HepG2 (cell line): ENCODE data around the gene IL11RA. TPM values are rescaled to one million over a fixed set of nuclear protein-coding genes. Genes with fewer than 3 reads are reported as not detected.

ENCODE experiments used
- EED ChIP-seq: sonication (generic); formaldehyde crosslinking; IDR thresholded peaks from 2 replicates; pipeline ENCODE4 v1.5.0; 2020; ENCODE audit warnings: mild to moderate bottlenecking, missing genetic modification reagents
- EHMT2 ChIP-seq: fragments of 200-600 bp; sonication (generic); IDR thresholded peaks from 2 replicates; pipeline ENCODE4 v1.7.0; 2017; ENCODE audit warnings: antibody characterized with exemption, low read depth, low read length, borderline replicate concordance
- FLYWCH1 ChIP-seq: sonication (generic); formaldehyde crosslinking; IDR thresholded peaks from 2 replicates; pipeline ENCODE4 v1.8.1; 2023; ENCODE audit warnings: mild to moderate bottlenecking, missing genetic modification reagents
- FOXA1 ChIP-seq, 2 experiments: fragments of 450-650 bp in 1 of 2; sonication (generic) in 1 of 2; formaldehyde crosslinking in 1 of 2; IDR thresholded peaks; 2 replicates each; pipeline versions ENCODE4 v1.4.0 to v1.6.1; 2016 to 2020; ENCODE audit warnings: missing genetic modification reagents in 1 of 2
- GABPA ChIP-seq, 2 experiments: IDR thresholded peaks; 2 replicates each; pipeline ENCODE4 v1.6.1; 2011 to 2016; ENCODE audit warnings: low read depth in 2 of 2, low read length in 1 of 2, missing biosample characterization in 1 of 2, missing genetic modification characterization in 1 of 2
- GATAD2A ChIP-seq: IDR thresholded peaks from 2 replicates; pipeline ENCODE4 v1.6.1; 2016
- IRF1 ChIP-seq: sonication (generic); formaldehyde crosslinking; IDR thresholded peaks from 2 replicates; pipeline ENCODE4 v1.4.0; 2020; ENCODE audit warnings: low read depth, mild to moderate bottlenecking, missing genetic modification reagents
- NR2C2 ChIP-seq: sonication (generic); formaldehyde crosslinking; IDR thresholded peaks from 2 replicates; pipeline ENCODE4 v1.4.0; 2020; ENCODE audit warnings: missing genetic modification reagents, mild to moderate bottlenecking, moderate library complexity, borderline replicate concordance
- PCBP1 ChIP-seq: fragments of 200-400 bp; formaldehyde crosslinking; IDR thresholded peaks from 2 replicates; pipeline ENCODE4 v1.6.1; 2017; ENCODE audit warnings: mild to moderate bottlenecking, low read depth, low read length, borderline replicate concordance
- PLRG1 ChIP-seq: fragments of 450-650 bp; conservative IDR thresholded peaks from 2 replicates; pipeline ENCODE4 v1.6.1; 2016
- SMAD3 ChIP-seq: sonication (generic); formaldehyde crosslinking; IDR thresholded peaks from 2 replicates; pipeline ENCODE4 v1.4.0; 2020; ENCODE audit warnings: missing genetic modification reagents
- SOX13 ChIP-seq, 3 experiments: fragments of 450-650 bp in 1 of 3; sonication (generic) in 1 of 3; formaldehyde crosslinking in 1 of 3; IDR thresholded peaks in 2 of 3; conservative IDR thresholded peaks in 1 of 3; 2 replicates each; pipeline versions ENCODE4 v1.5.0 to v1.6.1; 2016 to 2020; ENCODE audit warnings: antibody characterized with exemption in 1 of 3, mild to moderate bottlenecking in 1 of 3, missing compliant biosample characterization in 1 of 3, missing genetic modification reagents in 1 of 3, moderate library complexity in 1 of 3
- ZBTB4 ChIP-seq: sonication (generic); formaldehyde crosslinking; IDR thresholded peaks from 2 replicates; pipeline ENCODE4 v1.4.0; 2020; ENCODE audit warnings: missing genetic modification reagents, mild to moderate bottlenecking, borderline replicate concordance
- ZNF318 ChIP-seq: sonication (generic); formaldehyde crosslinking; IDR thresholded peaks from 2 replicates; pipeline ENCODE4 v1.4.0; 2020; ENCODE audit warnings: mild to moderate bottlenecking, missing genetic modification reagents
- ZNF326 ChIP-seq: sonication (generic); formaldehyde crosslinking; IDR thresholded peaks from 2 replicates; pipeline ENCODE4 v1.4.0; 2020; ENCODE audit warnings: missing genetic modification reagents, borderline replicate concordance
- ZNF335 ChIP-seq: sonication (generic); formaldehyde crosslinking; IDR thresholded peaks from 2 replicates; pipeline ENCODE4 v1.4.0; 2020; ENCODE audit warnings: missing genetic modification reagents
- polyA plus RNA-seq, 8 experiments: library from polyadenylated mRNA; depleted of rRNA in 3 of 8; stranded (reverse) in 7 of 8; unstranded in 1 of 8; fragments of >200 nt; fragmentation: Illumina TruSeq in 4 of 8; extraction: Trizol in 4 of 8; gene quantifications; 2 replicates each; pipeline versions ENCODE4 v1.2.1 to v1.2.3, GENCODE V29; 2011 to 2016; ENCODE audit warnings: low read depth in 4 of 8, missing spikeins in 1 of 8, mixed read lengths in 1 of 8; ENCODE audit not compliant: insufficient read depth in 1 of 8
- total RNA-seq, 5 experiments: library from RNA; depleted of rRNA; stranded (reverse); fragments of >200 nt; fragmentation: Illumina TruSeq; extraction: Trizol; gene quantifications; 2 replicates each; pipeline ENCODE4 v1.2.3, GENCODE V29; 2016; ENCODE audit warnings: low read depth in 1 of 5

IL11RA gene
- total and polyA plus RNA-seq, 2 of the 13 experiments (the other 11 are each of a cell fraction or from before 2014, with no cell fraction given), result 2.0 to 4.2 TPM

GRCh38 chr9:34651876-34652601 lies at the start of gene IL11RA (continued):
- TF ChIP-seq ZBTB4 (CRISPR knock-in tag) (no peak), IRF1 (CRISPR knock-in tag) (no peak), EED (peak; percentile 74; the same call in 1 of the 2 replicates), EHMT2 (no peak), ZNF326 (CRISPR knock-in tag) (no peak), NR2C2 (peak; percentile 89), SMAD3 (CRISPR knock-in tag) (no peak), ZNF318 (CRISPR knock-in tag) (no peak), GATAD2A (peak; percentile 60), PCBP1 (0 out of 2 replicates have a peak, but pooled peaks have one; percentile 17), FOXA1 (IDR thresholded peaks at IDR 0.05) (no peak), FOXA1 (CRISPR knock-in tag; IDR thresholded peaks at IDR 0.05) (0 out of 2 replicates have a peak, but pooled peaks have one; percentile 5), FLYWCH1 (no peak), PLRG1 (no peak), ZNF335 (CRISPR knock-in tag) (no peak), SOX13 (IDR thresholded peaks at IDR 0.05) (no peak), SOX13 (CRISPR knock-in tag; conservative IDR thresholded peaks at IDR 0.05 in 1 of 2, IDR thresholded peaks at IDR 0.05 in 1 of 2) (no peak; a peak in 2 of 4 replicates), GABPA (IDR thresholded peaks at IDR 0.05; ENCODE audit: low read depth, low read length) (no peak), GABPA (CRISPR knock-in tag; IDR thresholded peaks at IDR 0.05; ENCODE audit: low read depth) (peak; percentile 87)
